MM.1S (cell line): ENCODE data around the gene EMSY.
A peak's percentile ranks its signal among the peaks of the same experiment; 100 is the strongest.

Source experiments
- DNase-seq: peaks from one replicate; pipeline ENCODE4 v3.0.0-alpha.2; 2015
- H2AFZ ChIP-seq: fragments of 300-600 bp; sonication (generic); 2 replicates; pipeline ENCODE4 v1.6.0; 2016; ENCODE audit warnings: antibody characterized with exemption, low read length
- H3F3A ChIP-seq: fragments of 300-600 bp; sonication (generic); 2 replicates; pipeline ENCODE4 v1.6.1; 2016; ENCODE audit warnings: mild to moderate bottlenecking, antibody characterized with exemption, low read length, moderate library complexity, mixed read lengths; ENCODE audit not compliant: insufficient read depth
- H3K27ac ChIP-seq: fragments of 300-600 bp; sonication (generic); 2 replicates; pipeline ENCODE4 v1.5.1; 2016; ENCODE audit warnings: mild to moderate bottlenecking, low read length
- H3K27me3 ChIP-seq: fragments of 300-600 bp; sonication (generic); replicated peaks from 2 replicates; pipeline ENCODE4 v1.6.0; 2016; ENCODE audit warnings: low read length; ENCODE audit not compliant: insufficient read depth
- H3K36me3 ChIP-seq: fragments of 300-600 bp; sonication (generic); replicated peaks from 2 replicates; pipeline ENCODE4 v1.6.1; 2016; ENCODE audit warnings: mild to moderate bottlenecking, low read length, mixed read lengths; ENCODE audit not compliant: insufficient read depth
- H3K4me1 ChIP-seq: fragments of 300-600 bp; sonication (generic); 2 replicates; pipeline ENCODE4 v1.6.1; 2016; ENCODE audit warnings: low read length, mixed read lengths
- H3K4me2 ChIP-seq: fragments of 300-600 bp; sonication (generic); 2 replicates; pipeline ENCODE4 v1.6.0; 2016; ENCODE audit warnings: low read depth, low read length
- H3K4me3 ChIP-seq: fragments of 300-600 bp; sonication (generic); 2 replicates; pipeline ENCODE4 v1.5.1; 2016; ENCODE audit warnings: low read length, mixed read lengths
- H3K79me2 ChIP-seq: fragments of 300-600 bp; sonication (generic); 2 replicates; pipeline ENCODE4 v1.6.1; 2016; ENCODE audit warnings: mixed run types, low read length, mixed read lengths
- H3K9ac ChIP-seq: fragments of 300-600 bp; sonication (generic); 2 replicates; pipeline ENCODE4 v1.6.1; 2016; ENCODE audit warnings: low read length, mixed read lengths
- H3K9me2 ChIP-seq: fragments of 300-600 bp; sonication (generic); replicated peaks from 2 replicates; pipeline ENCODE4 v1.6.1; 2016; ENCODE audit warnings: mild to moderate bottlenecking, low read length, mixed read lengths; ENCODE audit not compliant: insufficient read depth
- H3K9me3 ChIP-seq: fragments of 300-600 bp; sonication (generic); replicated peaks from 2 replicates; pipeline ENCODE4 v1.6.1; 2016; ENCODE audit warnings: mild to moderate bottlenecking, low read length, mixed read lengths; ENCODE audit not compliant: insufficient read depth
- H4K20me1 ChIP-seq: fragments of 300-600 bp; sonication (generic); 2 replicates; pipeline ENCODE4 v1.6.1; 2016; ENCODE audit warnings: mild to moderate bottlenecking, low read length, moderate library complexity, mixed read lengths; ENCODE audit not compliant: insufficient read depth
- EZH2 ChIP-seq: fragments of 300-600 bp; sonication (generic); optimal IDR thresholded peaks from 2 replicates; pipeline ENCODE3; 2017; ENCODE audit warnings: low read depth, mild to moderate bottlenecking, antibody characterized with exemption, low read length, mixed read lengths
- EZH2phosphoT487 ChIP-seq: fragments of 300-600 bp; sonication (generic); IDR thresholded peaks from 2 replicates; pipeline ENCODE4 v1.6.1; 2018; ENCODE audit warnings: antibody characterized with exemption, low read length
- TF ChIP-seq, protein P1 (sequence below): fragments of 300-600 bp; sonication (generic); IDR thresholded peaks from 2 replicates; pipeline ENCODE4 v1.5.1; 2016; ENCODE audit warnings: antibody characterized with exemption, low read length, mixed read lengths

The EMSY gene

DNA sequence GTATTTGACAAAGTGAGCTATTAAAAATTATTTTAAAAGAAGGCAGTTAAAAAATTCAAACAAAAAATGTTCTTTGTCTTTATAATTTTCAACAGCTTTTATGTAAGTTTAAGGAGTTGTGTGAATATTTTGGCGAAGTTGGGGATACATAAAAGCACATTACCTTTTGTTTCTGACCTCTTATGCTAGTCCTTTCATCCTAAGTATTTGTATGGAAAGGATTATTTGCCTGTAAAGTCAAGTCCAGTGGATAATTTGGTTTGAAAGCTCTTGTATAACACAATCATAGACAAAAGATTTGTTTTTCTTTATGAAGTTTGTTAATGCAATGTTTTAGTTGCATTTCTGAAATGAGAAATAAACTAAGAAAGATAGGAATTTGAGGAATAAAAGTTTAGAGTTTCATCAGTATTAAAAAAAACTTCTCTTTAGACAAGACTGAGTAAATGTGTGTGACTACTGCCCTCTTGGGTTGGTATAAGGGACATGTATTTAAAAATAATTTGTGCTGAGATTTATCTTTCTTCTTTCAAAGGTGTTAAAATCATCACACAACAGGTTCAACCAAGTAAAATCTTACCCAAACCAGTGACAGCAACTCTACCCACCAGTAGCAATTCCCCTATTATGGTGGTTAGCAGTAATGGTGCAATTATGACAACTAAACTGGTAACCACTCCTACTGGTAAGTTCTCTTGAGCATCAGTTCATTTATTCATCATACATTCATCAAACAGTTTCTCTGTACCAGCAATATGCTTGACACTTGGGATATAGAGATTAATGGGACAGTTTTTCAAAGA, 68.2 kb downstream of the EMSY start:
- H3K27ac ChIP-seq = no peak overlapping the region
- H3K9me2 ChIP-seq = no peaks in the 10 kb centered on the region
- no peak overlapping the region for H3K4me2 ChIP-seq
- H3K4me1 ChIP-seq = peaks cover 25% of the 10 kb centered on the region
- H3K9ac ChIP-seq = no peak overlapping the region
- H3K4me3 ChIP-seq = no peak overlapping the region
- no peak overlapping the region for H2AFZ ChIP-seq
- peak; percentile 17 for DNase-seq
- H4K20me1 ChIP-seq = no peaks in the 10 kb centered on the region
- H3K9me3 ChIP-seq = no peaks in the 10 kb centered on the region
- H3K79me2 ChIP-seq = no peaks in the 10 kb centered on the region
- no peaks in the 10 kb centered on the region for H3K27me3 ChIP-seq
- H3F3A ChIP-seq = 0 out of 2 replicates have a peak, but pooled peaks cover 5% of the 10 kb centered on the region
- H3K36me3 ChIP-seq = no peaks in the 10 kb centered on the region; the same call in 1 of the 2 replicates
- TF ChIP-seq, protein P1, sequence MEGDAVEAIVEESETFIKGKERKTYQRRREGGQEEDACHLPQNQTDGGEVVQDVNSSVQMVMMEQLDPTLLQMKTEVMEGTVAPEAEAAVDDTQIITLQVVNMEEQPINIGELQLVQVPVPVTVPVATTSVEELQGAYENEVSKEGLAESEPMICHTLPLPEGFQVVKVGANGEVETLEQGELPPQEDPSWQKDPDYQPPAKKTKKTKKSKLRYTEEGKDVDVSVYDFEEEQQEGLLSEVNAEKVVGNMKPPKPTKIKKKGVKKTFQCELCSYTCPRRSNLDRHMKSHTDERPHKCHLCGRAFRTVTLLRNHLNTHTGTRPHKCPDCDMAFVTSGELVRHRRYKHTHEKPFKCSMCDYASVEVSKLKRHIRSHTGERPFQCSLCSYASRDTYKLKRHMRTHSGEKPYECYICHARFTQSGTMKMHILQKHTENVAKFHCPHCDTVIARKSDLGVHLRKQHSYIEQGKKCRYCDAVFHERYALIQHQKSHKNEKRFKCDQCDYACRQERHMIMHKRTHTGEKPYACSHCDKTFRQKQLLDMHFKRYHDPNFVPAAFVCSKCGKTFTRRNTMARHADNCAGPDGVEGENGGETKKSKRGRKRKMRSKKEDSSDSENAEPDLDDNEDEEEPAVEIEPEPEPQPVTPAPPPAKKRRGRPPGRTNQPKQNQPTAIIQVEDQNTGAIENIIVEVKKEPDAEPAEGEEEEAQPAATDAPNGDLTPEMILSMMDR = peak; percentile 47
- no peak for TF ChIP-seq EZH2

GRCh38 chr11:76513654-76514034, 68.8 kb downstream of the EMSY start:
- H3K4me3 ChIP-seq = no peak overlapping the region
- TF ChIP-seq EZH2phosphoT487 (no peak), EZH2 (no peak)
- TF ChIP-seq, protein P1 = no peak
- no peaks in the 10 kb centered on the region for H3K9me2 ChIP-seq
- H3K9ac ChIP-seq = no peak overlapping the region
- H3K36me3 ChIP-seq = no peaks in the 10 kb centered on the region; the same call in 1 of the 2 replicates
- H3K4me1 ChIP-seq = peaks cover 25% of the 10 kb centered on the region
- no peaks in the 10 kb centered on the region for H4K20me1 ChIP-seq
- no peaks in the 10 kb centered on the region for H3K9me3 ChIP-seq
- no peak for DNase-seq
- H3K4me2 ChIP-seq = no peak overlapping the region
- no peaks in the 10 kb centered on the region for H3K27me3 ChIP-seq
- H3F3A ChIP-seq = 0 out of 2 replicates have a peak, but pooled peaks cover 5% of the 10 kb centered on the region
- H2AFZ ChIP-seq = no peak overlapping the region
- no peaks in the 10 kb centered on the region for H3K79me2 ChIP-seq
- no peak overlapping the region for H3K27ac ChIP-seq

GRCh38 chr11:76515494-76515893, 70.7 kb downstream of the EMSY start:
- no peaks in the 10 kb centered on the region for H3K9me2 ChIP-seq

More at GRCh38 chr11:76515494-76515893, 70.7 kb downstream of the EMSY start:
- no peak overlapping the region for H3K4me2 ChIP-seq
- H2AFZ ChIP-seq = no peak overlapping the region
- H3F3A ChIP-seq = 0 out of 2 replicates have a peak, but pooled peaks cover 5% of the 10 kb centered on the region
- H3K27ac ChIP-seq = no peak overlapping the region
- no peaks in the 10 kb centered on the region for H3K79me2 ChIP-seq
- no peaks in the 10 kb centered on the region for H3K27me3 ChIP-seq
- H4K20me1 ChIP-seq = no peaks in the 10 kb centered on the region
- no peak overlapping the region for H3K4me3 ChIP-seq
- H3K9me3 ChIP-seq = no peaks in the 10 kb centered on the region
- no peak for DNase-seq
- no peak overlapping the region for H3K9ac ChIP-seq
- no peak for TF ChIP-seq EZH2
- TF ChIP-seq, protein P1 = no peak
- TF ChIP-seq EZH2phosphoT487 = no peak
- H3K36me3 ChIP-seq = no peaks in the 10 kb centered on the region; the same call in 1 of the 2 replicates
- H3K4me1 ChIP-seq = peaks cover 25% of the 10 kb centered on the region
